ENCODE results near the gene ZNRF1.

DNA sequence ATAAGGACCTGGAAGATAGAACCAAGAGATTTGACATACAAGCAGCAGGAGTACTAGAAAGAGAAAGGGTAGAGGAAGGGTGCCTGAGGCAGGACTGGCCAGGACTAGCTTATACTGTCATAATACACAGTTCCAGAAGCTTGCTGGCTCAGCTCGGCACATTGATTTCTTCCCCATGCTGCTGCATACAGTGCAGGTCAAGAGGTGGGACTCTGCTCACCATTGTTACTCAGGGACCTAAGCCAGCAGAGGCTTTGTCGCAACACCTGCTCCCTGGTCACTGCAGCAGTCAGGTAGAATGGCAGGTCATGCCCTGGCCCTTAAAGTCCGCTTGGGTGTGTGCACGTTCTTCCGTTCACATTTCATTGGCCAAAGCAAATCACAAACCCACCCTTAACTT, 85.0 kb downstream of the ZNRF1 start:
- TF ChIP-seq, protein P1, sequence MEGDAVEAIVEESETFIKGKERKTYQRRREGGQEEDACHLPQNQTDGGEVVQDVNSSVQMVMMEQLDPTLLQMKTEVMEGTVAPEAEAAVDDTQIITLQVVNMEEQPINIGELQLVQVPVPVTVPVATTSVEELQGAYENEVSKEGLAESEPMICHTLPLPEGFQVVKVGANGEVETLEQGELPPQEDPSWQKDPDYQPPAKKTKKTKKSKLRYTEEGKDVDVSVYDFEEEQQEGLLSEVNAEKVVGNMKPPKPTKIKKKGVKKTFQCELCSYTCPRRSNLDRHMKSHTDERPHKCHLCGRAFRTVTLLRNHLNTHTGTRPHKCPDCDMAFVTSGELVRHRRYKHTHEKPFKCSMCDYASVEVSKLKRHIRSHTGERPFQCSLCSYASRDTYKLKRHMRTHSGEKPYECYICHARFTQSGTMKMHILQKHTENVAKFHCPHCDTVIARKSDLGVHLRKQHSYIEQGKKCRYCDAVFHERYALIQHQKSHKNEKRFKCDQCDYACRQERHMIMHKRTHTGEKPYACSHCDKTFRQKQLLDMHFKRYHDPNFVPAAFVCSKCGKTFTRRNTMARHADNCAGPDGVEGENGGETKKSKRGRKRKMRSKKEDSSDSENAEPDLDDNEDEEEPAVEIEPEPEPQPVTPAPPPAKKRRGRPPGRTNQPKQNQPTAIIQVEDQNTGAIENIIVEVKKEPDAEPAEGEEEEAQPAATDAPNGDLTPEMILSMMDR (conservative IDR thresholded peaks at IDR 0.05; ENCODE audit: low read depth, low read length): no peak
- TF ChIP-seq POLR2A (IDR thresholded peaks at IDR 0.05; ENCODE audit: low read depth, low read length): no peak
- no peak for TF ChIP-seq RAD21 (IDR thresholded peaks at IDR 0.05; ENCODE audit: low read length)
- TF ChIP-seq RFX5 (IDR thresholded peaks at IDR 0.05; ENCODE audit: low read depth, low read length): no peak
- TF ChIP-seq, protein P2, sequence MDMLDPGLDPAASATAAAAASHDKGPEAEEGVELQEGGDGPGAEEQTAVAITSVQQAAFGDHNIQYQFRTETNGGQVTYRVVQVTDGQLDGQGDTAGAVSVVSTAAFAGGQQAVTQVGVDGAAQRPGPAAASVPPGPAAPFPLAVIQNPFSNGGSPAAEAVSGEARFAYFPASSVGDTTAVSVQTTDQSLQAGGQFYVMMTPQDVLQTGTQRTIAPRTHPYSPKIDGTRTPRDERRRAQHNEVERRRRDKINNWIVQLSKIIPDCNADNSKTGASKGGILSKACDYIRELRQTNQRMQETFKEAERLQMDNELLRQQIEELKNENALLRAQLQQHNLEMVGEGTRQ (IDR thresholded peaks at IDR 0.05; ENCODE audit: low read depth, low read length): no peak
